Activated T-helper 1 cell treated with anti-CD3 and anti-CD28 coated beads, Interleukin-12 subunit alpha, Interleukin-12 subunit beta, Interleukin-2, Interleukin-4 antibody, amounts not matched to agents 30 ng/mL and 10 ng/mL and 1 ng/mL, durations not matched to agents 14 hours and 24 hours and 36 hours (primary cell): ENCODE data around the gene IRF2BPL. TPM values are rescaled to one million over a fixed set of nuclear protein-coding genes. Genes with fewer than 3 reads are reported as not detected.

ENCODE experiments used
- DNase-seq: peaks from one replicate; pipeline ENCODE4 v3.0.0; 2021; ENCODE audit warnings: low spot score
- H3K27ac Mint-ChIP-seq: one replicate; pipeline ENCODE4 v1.8.0; 2021; ENCODE audit warnings: mild to moderate bottlenecking, mixed read lengths
- H3K27me3 Mint-ChIP-seq: one replicate; pipeline ENCODE4 v1.8.0; 2022; ENCODE audit warnings: mild to moderate bottlenecking, moderate library complexity, mixed read lengths; ENCODE audit not compliant: insufficient read depth
- H3K36me3 Mint-ChIP-seq: one replicate; pipeline ENCODE4 v1.8.0; 2021; ENCODE audit warnings: low read depth, mixed read lengths
- H3K4me1 Mint-ChIP-seq: one replicate; pipeline ENCODE4 v1.8.0; 2021; ENCODE audit warnings: low read depth, mixed read lengths
- H3K4me3 Mint-ChIP-seq: one replicate; pipeline ENCODE4 v1.8.0; 2021; ENCODE audit warnings: mild to moderate bottlenecking, moderate library complexity, mixed read lengths
- H3K9me3 Mint-ChIP-seq: one replicate; pipeline ENCODE4 v1.8.0; 2021; ENCODE audit warnings: mixed read lengths
- intact Hi-C: fragments of 100-400 bp; cut with micrococcal nuclease; formaldehyde crosslinking; loops from one replicate; pipeline ENCODE4 v1.15.1; 2024
- total RNA-seq: library from RNA; stranded (reverse); gene quantifications from 2 replicates; pipeline ENCODE4 v1.2.3, GENCODE V29; 2022

The IRF2BPL gene
- 24.9 and 26.5 TPM in 2 replicates for total RNA-seq

GRCh38 chr14:77028384-77029231, at the start of gene IRF2BPL:
Gene IRF2BPL, minus strand, starts transcription at chr14:77028708. Its CDS starts 916 bp downstream, at chr14:77027792.
- H3K4me1 Mint-ChIP-seq: peaks cover 57% of the 10 kb centered on the region

DNA sequence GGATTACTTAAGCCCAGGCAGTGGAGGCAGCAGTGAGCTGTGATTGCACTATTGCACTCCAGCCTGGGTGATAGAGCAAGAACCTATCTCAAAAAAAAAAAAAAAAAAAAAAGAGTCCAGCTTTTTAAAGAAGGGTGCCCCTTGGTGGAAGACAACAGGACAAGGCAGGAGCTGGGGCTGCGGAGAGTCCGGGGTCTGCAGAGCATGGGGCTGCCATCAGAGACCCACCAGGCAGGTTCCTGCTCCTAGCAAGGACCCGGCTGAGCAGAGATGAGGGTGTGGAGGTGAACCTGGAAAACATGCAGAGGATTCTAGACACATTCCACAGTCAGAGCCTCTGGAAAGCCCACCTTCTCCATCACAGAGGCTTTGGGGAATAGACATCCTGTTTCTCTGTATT, 48.5 kb upstream of the IRF2BPL start:
- DNase-seq: no peak
- peaks cover 3% of the 10 kb centered on the region for H3K27me3 Mint-ChIP-seq
- H3K36me3 Mint-ChIP-seq: no peaks in the 10 kb centered on the region
- H3K9me3 Mint-ChIP-seq: peaks cover 7% of the 10 kb centered on the region
- H3K4me1 Mint-ChIP-seq: no peaks in the 10 kb centered on the region
- no peak overlapping the region for H3K27ac Mint-ChIP-seq
- intact Hi-C loops: no loop called here
- no peak overlapping the region for H3K4me3 Mint-ChIP-seq

More at GRCh38 chr14:77028384-77029231, at the start of gene IRF2BPL:
- H3K27me3 Mint-ChIP-seq: no peaks in the 10 kb centered on the region
- peak within 1 kb of the TSS; percentile 94 for H3K4me3 Mint-ChIP-seq
- intact Hi-C loops: loop anchor here (1.0 kb wide), 5 partner anchors 12 to 72 kb away; partner anchors contain the start of gene CIPC
- H3K27ac Mint-ChIP-seq: peak within 1 kb of the TSS; percentile 97
- DNase-seq: peak; percentile 91
- H3K9me3 Mint-ChIP-seq: no peaks in the 10 kb centered on the region
- peaks cover 13% of the 10 kb centered on the region for H3K36me3 Mint-ChIP-seq

GRCh38 chr14:77076113-77076631, 47.7 kb upstream of the IRF2BPL start:
- Mint-ChIP-seq H3K27me3 (peaks cover 3% of the 10 kb centered on the region), H3K36me3 (no peaks in the 10 kb centered on the region), H3K27ac (no peak overlapping the region), H3K4me3 (no peak overlapping the region), H3K4me1 (no peaks in the 10 kb centered on the region), H3K9me3 (peaks cover 7% of the 10 kb centered on the region)
- DNase-seq: no peak
- intact Hi-C loops: no loop called here

DNA sequence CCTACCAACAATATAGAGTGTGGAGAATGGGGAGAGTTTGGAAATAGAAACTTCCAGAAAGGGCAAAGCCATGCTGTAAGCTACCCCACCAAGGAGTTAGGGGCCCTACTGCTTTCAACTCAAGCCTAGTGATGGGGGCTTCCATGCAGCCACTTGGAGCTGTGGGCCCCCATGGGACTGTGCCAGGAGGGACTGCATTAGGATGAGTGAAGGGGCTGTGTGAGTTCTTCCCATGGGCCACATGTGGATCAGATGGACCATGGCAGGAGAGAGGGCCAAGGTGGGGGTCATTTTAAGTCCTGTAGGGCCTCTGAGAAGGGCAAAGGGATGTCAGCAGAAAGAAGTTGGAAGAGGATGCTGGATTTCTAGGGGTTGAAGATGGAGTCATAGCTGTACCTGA, 46.5 kb upstream of the IRF2BPL start:
- H3K4me3 Mint-ChIP-seq: no peak overlapping the region
- intact Hi-C loops: no loop called here
- H3K36me3 Mint-ChIP-seq: no peaks in the 10 kb centered on the region

DNA sequence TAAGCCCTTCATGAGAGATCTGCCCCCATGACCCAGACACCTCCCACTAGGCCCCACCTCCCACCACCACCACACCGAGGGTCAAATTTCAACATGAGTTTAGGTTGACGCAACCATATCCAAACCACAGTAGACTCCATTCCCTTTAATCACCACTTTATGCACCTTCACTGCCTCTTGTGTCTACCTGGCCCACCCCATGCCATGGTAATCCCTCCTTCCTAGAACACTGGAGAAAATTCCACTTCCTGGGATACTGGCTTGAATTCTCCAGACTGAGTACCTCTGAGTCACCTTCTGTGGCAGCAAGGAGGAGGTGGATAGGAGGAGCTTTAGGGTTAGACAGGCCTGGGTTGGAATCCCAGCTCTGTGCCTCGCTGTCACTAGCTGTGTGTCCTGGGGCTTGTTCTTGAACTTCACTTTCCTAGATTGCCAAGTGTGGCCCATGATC, 43.5 kb upstream of the IRF2BPL start:
- H3K27ac Mint-ChIP-seq: no peak overlapping the region
- intact Hi-C loops: no loop called here
- peaks cover 13% of the 10 kb centered on the region for H3K27me3 Mint-ChIP-seq
- H3K4me3 Mint-ChIP-seq: no peak overlapping the region
- no peaks in the 10 kb centered on the region for H3K9me3 Mint-ChIP-seq
- no peaks in the 10 kb centered on the region for H3K4me1 Mint-ChIP-seq
- no peak for DNase-seq
- no peaks in the 10 kb centered on the region for H3K36me3 Mint-ChIP-seq

More for the DNA sequence above, 46.5 kb upstream of the IRF2BPL start:
- no peak for DNase-seq
- Mint-ChIP-seq H3K4me1 (no peaks in the 10 kb centered on the region), H3K27ac (no peak overlapping the region), H3K9me3 (peaks cover 4% of the 10 kb centered on the region), H3K27me3 (peaks cover 3% of the 10 kb centered on the region)

- Mint-ChIP-seq H3K27me3 (peaks cover 13% of the 10 kb centered on the region), H3K27ac (no peak overlapping the region), H3K9me3 (no peaks in the 10 kb centered on the region), H3K4me1 (no peaks in the 10 kb centered on the region), H3K36me3 (no peaks in the 10 kb centered on the region), H3K4me3 (no peak overlapping the region)
- intact Hi-C loops: no loop called here
- DNase-seq: no peak
Observed at GRCh38 chr14:77069551-77069950, 41.0 kb upstream of the IRF2BPL start.

- peaks cover 10% of the 10 kb centered on the region for H3K27me3 Mint-ChIP-seq
- no peaks in the 10 kb centered on the region for H3K9me3 Mint-ChIP-seq
- no peaks in the 10 kb centered on the region for H3K36me3 Mint-ChIP-seq
- H3K4me3 Mint-ChIP-seq: no peak overlapping the region
- no peaks in the 10 kb centered on the region for H3K4me1 Mint-ChIP-seq
- no peak for DNase-seq
- intact Hi-C loops: no loop called here
- H3K27ac Mint-ChIP-seq: no peak overlapping the region
Observed at GRCh38 chr14:77068517-77069200, 40.2 kb upstream of the IRF2BPL start.

GRCh38 chr14:77067632-77068516, 39.4 kb upstream of the IRF2BPL start:
- H3K27ac Mint-ChIP-seq: no peak overlapping the region
- intact Hi-C loops: no loop called here
- DNase-seq: peak; percentile 27
- no peak overlapping the region for H3K4me3 Mint-ChIP-seq
- peaks cover 14% of the 10 kb centered on the region for H3K27me3 Mint-ChIP-seq
- no peaks in the 10 kb centered on the region for H3K9me3 Mint-ChIP-seq
- no peaks in the 10 kb centered on the region for H3K4me1 Mint-ChIP-seq
- no peaks in the 10 kb centered on the region for H3K36me3 Mint-ChIP-seq

DNA sequence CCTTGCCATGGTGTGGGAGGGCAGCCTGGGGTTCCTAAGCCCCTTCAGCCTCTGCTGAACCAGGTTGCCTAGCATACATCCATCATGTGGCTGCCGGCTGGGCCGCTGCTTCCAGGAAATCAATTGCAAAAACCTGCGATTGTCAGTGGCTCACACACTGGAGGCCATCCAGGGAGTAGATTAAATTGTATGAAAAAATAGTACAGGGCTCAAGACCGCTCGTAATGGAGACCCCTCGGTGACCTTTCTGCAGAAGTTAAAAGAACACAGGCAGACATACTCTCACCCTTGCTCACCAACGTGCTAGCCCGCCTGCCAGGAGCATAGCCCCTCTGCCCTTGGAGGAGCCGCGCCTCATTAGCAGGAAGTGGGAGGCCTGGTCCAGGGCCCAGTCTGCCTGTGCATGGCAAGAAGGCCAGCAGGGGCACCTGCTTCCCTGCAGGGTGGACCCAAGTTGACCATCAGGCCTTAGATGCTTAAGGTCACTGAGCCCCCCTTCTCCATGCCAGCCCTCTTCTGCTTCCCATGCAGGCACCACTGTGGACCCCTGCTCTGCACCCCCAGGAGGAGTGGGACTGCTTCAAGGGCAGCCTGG, 38.2 kb upstream of the IRF2BPL start:
- Mint-ChIP-seq H3K27ac (no peak overlapping the region), H3K9me3 (no peaks in the 10 kb centered on the region), H3K4me1 (no peaks in the 10 kb centered on the region), H3K4me3 (no peak overlapping the region), H3K36me3 (no peaks in the 10 kb centered on the region), H3K27me3 (peaks cover 14% of the 10 kb centered on the region)
- intact Hi-C loops: no loop called here
- no peak for DNase-seq

DNA sequence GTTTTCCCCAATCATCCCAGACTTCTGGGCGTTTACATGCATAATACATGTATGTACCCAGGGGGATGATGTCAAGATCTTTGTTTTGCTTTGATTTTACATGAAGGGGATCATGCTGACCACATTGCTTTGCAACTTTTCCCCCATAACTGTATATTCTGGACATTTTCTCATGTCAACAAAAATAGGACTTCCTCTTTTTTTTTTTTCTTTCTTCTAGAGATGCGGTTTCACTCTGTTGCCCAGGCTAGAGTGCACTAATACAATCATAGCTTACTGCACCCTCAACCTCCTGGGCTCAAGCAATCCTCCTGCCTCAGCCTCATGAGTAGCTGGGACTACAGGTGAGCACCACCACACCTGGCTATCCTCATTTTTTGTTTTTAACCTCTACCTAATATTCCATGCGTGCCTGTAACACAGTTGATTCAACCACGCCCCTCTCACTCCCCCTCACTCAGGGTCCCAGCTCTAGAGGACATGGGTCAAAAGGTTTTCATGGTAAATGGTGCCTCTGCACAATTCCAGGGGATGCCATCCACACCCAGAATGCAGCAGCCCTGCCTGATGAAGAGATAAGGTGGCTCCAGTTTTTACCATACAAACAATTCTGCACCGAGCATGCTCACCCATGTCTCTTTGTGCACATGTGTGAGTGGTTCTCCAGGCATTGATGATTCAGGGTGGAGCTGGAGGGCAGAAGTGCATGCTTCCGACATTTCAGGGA, 37.5 kb upstream of the IRF2BPL start:
- no peak for DNase-seq
- intact Hi-C loops: no loop called here
- no peak overlapping the region for H3K27ac Mint-ChIP-seq
- H3K27me3 Mint-ChIP-seq: peaks cover 14% of the 10 kb centered on the region
- H3K36me3 Mint-ChIP-seq: no peaks in the 10 kb centered on the region
- no peaks in the 10 kb centered on the region for H3K9me3 Mint-ChIP-seq
- H3K4me3 Mint-ChIP-seq: no peak overlapping the region
- H3K4me1 Mint-ChIP-seq: no peaks in the 10 kb centered on the region

DNA sequence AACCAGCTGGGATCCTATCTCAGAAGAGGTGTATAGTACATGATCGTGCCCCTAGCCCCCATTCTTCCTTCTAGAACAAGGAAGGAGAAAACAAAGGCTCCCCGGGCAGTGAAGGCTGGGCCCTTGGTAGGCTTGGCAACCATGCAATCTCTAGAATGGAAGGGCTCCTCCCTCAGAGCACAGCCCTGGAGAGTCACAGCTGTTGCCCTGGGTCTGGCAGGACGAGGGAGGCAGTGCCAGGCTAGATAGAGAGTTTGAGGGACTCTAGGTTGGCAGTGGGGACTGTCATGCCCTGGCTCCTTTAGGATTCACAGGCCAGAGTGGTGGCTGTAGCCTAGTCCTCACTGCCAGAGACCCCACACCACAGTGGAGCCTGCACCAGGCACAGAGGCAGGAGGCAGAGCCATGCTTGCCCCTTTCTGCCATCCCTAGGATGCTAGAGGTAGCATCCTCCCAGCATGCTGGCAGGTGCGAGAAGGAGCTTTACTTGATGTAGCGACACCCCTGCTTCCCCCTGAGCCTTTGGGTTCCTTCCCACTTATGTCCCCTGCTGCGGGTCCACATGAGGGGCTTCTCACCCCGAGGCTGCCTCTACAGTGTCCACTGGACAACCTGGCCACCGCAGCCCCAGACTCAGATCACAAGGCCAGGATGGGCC, 36.1 kb upstream of the IRF2BPL start:
- Mint-ChIP-seq H3K4me3 (no peak overlapping the region), H3K9me3 (no peaks in the 10 kb centered on the region), H3K27me3 (peaks cover 14% of the 10 kb centered on the region), H3K27ac (no peak overlapping the region), H3K36me3 (no peaks in the 10 kb centered on the region), H3K4me1 (no peaks in the 10 kb centered on the region)
- intact Hi-C loops: no loop called here
- DNase-seq: no peak
